Lower leg skin (tissue), 3 donors: ENCODE results near the gene WDR54.

ENCODE experiments used
- CTCF ChIP-seq, 3 donors: fragments of 450-650 bp; IDR thresholded peaks; one replicate each; pipeline ENCODE4 v1.5.1; 2016; ENCODE audit warnings: antibody characterized with exemption in 3 of 3, mild to moderate bottlenecking in 3 of 3, moderate library complexity in 2 of 3
- POLR2A ChIP-seq, 2 donors: fragments of 450-650 bp; IDR thresholded peaks; one replicate each; pipeline ENCODE4 v1.6.1; 2016 to 2017; ENCODE audit warnings: antibody characterized with exemption in 2 of 2, mild to moderate bottlenecking in 1 of 2, moderate library complexity in 1 of 2

- TF ChIP-seq CTCF (IDR thresholded peaks at IDR 0.05) (no peak), POLR2A (IDR thresholded peaks at IDR 0.05) (no peak)
Observed at GRCh38 chr2:74427551-74427950, 6.0 kb downstream of the WDR54 start.
